Naive thymus-derived CD8-positive, alpha-beta T cell (primary cell): ENCODE measurements around the gene SPRED3. TPM values are rescaled to one million over a fixed set of nuclear protein-coding genes. Genes with fewer than 3 reads are reported as not detected.

Source experiments
- ATAC-seq, 2 donors: fragments of 150-1000 bp; cut with Tn5 transposase in 1 of 2; sonication (Bioruptor Pico), chemical (Tn5 transposase) in 1 of 2; 1 replicate in 1 of 2; 2 replicates in 1 of 2; pipeline ENCODE4 v1.10.0; 2021; ENCODE audit warnings: mild to moderate bottlenecking in 2 of 2, moderate library complexity in 2 of 2
- POLR2A ChIA-PET: fragments of 350-600 bp; sonication (Branson Sonifier 250); formaldehyde crosslinking; loops from one replicate; lab custom pipeline; 2021; ENCODE audit warnings: antibody characterized with exemption; lab: Charles Lee
- DNase-seq, 10 donors: peaks; one replicate each; pipeline versions ENCODE4 v3.0.0 to v3.0.0-alpha.2; 2020 to 2022
- H3K27ac Mint-ChIP-seq, 10 donors: one replicate each; pipeline ENCODE4 v1.8.0; 2020 to 2022; ENCODE audit warnings: mild to moderate bottlenecking in 10 of 10, mixed read lengths in 10 of 10, moderate library complexity in 4 of 10, inconsistent platforms in 1 of 10
- H3K27me3 Mint-ChIP-seq, 5 donors: one replicate each; pipeline ENCODE4 v1.8.0; 2021 to 2022; ENCODE audit warnings: mixed read lengths in 5 of 5
- H3K36me3 Mint-ChIP-seq, 3 donors: one replicate each; pipeline ENCODE4 v1.8.0; 2020 to 2022; ENCODE audit warnings: mixed read lengths in 3 of 3, mild to moderate bottlenecking in 2 of 3, inconsistent platforms in 1 of 3
- H3K4me1 Mint-ChIP-seq, 4 donors: one replicate each; pipeline ENCODE4 v1.8.0; 2021 to 2022; ENCODE audit warnings: mixed read lengths in 4 of 4
- H3K4me3 Mint-ChIP-seq, 10 donors: one replicate each; pipeline ENCODE4 v1.8.0; 2020 to 2022; ENCODE audit warnings: mild to moderate bottlenecking in 10 of 10, mixed read lengths in 10 of 10, moderate library complexity in 6 of 10, inconsistent platforms in 1 of 10
- H3K9me3 Mint-ChIP-seq, 9 donors: one replicate each; pipeline ENCODE4 v1.8.0; 2020 to 2022; ENCODE audit warnings: mixed read lengths in 9 of 9, mild to moderate bottlenecking in 3 of 9, inconsistent platforms in 1 of 9, moderate library complexity in 1 of 9
- polyA plus RNA-seq, 3 donors: library from polyadenylated mRNA; unstranded; fragments of 300-500 nt; fragmentation: Illumina TruSeq; gene quantifications; one replicate each; pipeline ENCODE4 v1.2.3, GENCODE V29; 2021
- total RNA-seq, 8 experiments: library from RNA in 2 of 8; stranded (reverse) in 2 of 8; gene quantifications; one replicate each; pipeline ENCODE4 v1.2.3 and lab custom pipeline; 2021 to 2026

The SPRED3 gene
- total and polyA plus RNA-seq, 5 experiments from 2014 or later: 0.02 to 2.6 (median 0.97) TPM; not detected in 1

DNA sequence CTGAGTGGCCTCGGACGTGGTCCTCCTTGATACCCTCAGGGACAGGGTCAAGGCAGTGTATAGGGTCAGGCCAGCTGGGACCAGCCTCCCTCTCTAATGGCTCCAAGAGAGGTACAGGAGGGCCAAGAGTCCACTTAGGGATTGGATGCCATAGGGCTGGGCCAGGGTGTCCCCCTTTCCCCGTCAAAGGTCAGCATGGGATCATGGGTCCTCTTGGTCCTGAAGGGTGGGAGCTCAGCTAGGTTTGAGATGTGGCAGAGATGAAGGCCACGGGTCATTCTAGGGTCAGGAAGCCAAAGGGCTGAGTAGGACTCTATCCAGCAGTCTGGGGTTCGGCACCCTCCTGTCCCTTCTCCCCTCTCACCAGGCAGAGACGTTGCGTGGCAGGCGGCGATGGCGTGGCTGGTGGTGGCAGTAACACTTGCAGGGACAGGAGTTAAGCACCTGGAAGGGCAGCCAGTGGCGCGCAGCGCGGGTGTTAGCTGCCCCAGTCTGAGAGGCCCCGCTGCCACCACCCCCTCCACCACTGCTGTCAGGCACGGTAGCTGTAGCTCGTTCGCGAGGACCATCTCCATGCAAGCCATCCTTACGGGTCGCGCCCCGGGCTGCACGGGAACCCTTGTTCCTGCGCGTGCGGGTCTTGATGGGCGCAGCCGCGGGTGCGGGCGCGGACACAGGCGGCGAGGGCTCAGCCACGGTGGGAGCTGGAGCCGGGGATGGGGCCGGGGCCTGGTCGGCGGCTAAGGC, 3.3 kb upstream of the SPRED3 start:
- Mint-ChIP-seq H3K4me3 (peak overlapping the region in 4 of 10 donors; percentile 15 to 57 (median 53)), H3K27ac (peak overlapping the region in 2 of 10 donors; percentile 62 to 78), H3K4me1 (peaks cover 11 to 23% (median 22%) of the 10 kb centered on the region in 4 donors), H3K27me3 (peaks cover 10 to 52% (median 27%) of the 10 kb centered on the region in 5 donors), H3K9me3 (no peaks in the 10 kb centered on the region), H3K36me3 (peaks cover 0 to 62% (median 42%) of the 10 kb centered on the region in 3 donors)
- no peak for ATAC-seq
- DNase-seq: no peak
- POLR2A ChIA-PET: interaction anchor here (0.6 to 1.7 kb wide), 3 partner anchors 11 to 445 kb away, joined by 3 to 4 read pairs (median 3); partner anchors contain the start of genes FAM98C and PSMD8

GRCh38 chr19:38385804-38386257, 2.7 kb upstream of the SPRED3 start:
- Mint-ChIP-seq H3K9me3 (no peaks in the 10 kb centered on the region), H3K27me3 (peaks cover 10 to 53% (median 27%) of the 10 kb centered on the region in 5 donors), H3K36me3 (peaks cover 0 to 56% (median 37%) of the 10 kb centered on the region in 3 donors), H3K27ac (no peak overlapping the region), H3K4me1 (peaks cover 11 to 23% (median 21%) of the 10 kb centered on the region in 4 donors), H3K4me3 (peak overlapping the region in 2 of 10 donors; percentile 2 to 57)
- POLR2A ChIA-PET: interaction anchor here (0.6 to 1.7 kb wide), 2 partner anchors 11 to 445 kb away, joined by 3 to 4 read pairs; partner anchors contain the start of gene PSMD8
- no peak for ATAC-seq
- no peak for DNase-seq

- Mint-ChIP-seq H3K27me3 (peaks cover 10 to 54% (median 27%) of the 10 kb centered on the region in 5 donors), H3K4me1 (peaks cover 11 to 23% (median 21%) of the 10 kb centered on the region in 4 donors), H3K9me3 (no peaks in the 10 kb centered on the region), H3K27ac (no peak overlapping the region), H3K36me3 (peaks cover 0 to 50% (median 32%) of the 10 kb centered on the region in 3 donors), H3K4me3 (peak overlapping the region in 2 of 10 donors; percentile 2 to 57)
- DNase-seq (no peak), ATAC-seq (no peak)
- POLR2A ChIA-PET: interaction anchor here (0.6 kb wide), 1 partner anchor 80 kb away, joined by 5 read pairs; no protein-coding TSS in a partner anchor
Measured at GRCh38 chr19:38386300-38386970, 2.1 kb upstream of the SPRED3 start.

DNA sequence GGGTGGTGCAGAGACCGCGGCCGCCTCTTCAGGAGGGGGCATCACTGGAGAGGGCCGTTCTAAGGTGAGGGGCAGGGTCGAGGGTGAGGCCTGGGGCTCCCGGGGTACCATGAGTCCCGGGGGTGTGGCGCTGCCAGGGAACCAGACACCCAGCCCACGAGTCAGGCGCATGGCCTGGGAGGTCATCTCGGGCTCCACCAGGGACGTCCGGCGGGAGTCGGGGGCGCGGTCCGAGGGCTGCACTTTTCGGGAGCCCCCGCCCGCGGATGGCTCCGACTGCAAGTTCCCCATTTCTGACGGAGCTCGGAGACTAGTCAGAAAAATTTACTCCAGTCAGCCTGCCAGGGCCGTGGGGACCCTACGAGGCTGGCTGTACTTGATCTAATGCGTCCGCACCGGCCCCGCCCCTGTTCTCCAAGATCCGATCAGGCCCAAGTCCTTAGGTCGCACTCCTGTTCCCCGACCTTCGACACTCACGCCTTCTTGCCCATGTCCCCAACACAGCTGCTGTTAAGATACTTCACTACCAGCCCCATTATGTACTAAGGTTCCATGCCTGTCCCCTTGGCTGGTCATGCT, 1.4 kb upstream of the SPRED3 start:
- DNase-seq (no peak), ATAC-seq (no peak)
- peaks cover 11 to 23% (median 21%) of the 10 kb centered on the region in 4 donors for H3K4me1 Mint-ChIP-seq
- H3K9me3 Mint-ChIP-seq: no peaks in the 10 kb centered on the region
- POLR2A ChIA-PET: interaction anchor here (0.6 to 6.4 kb wide), 6 partner anchors 9 to 231 kb away, joined by 3 to 48 read pairs (median 4); partner anchors contain the start of genes EIF3K, FAM98C and PSMD8
- H3K27me3 Mint-ChIP-seq: peaks cover 10 to 51% (median 27%) of the 10 kb centered on the region in 5 donors
- H3K27ac Mint-ChIP-seq: peak overlapping the region in 6 of 10 donors; percentile 40 to 83 (median 68)
- peak overlapping the region; percentile 81 to 97 (median 88) for H3K4me3 Mint-ChIP-seq
- H3K36me3 Mint-ChIP-seq: peaks cover 0 to 44% (median 26%) of the 10 kb centered on the region in 3 donors

- POLR2A ChIA-PET: interaction anchor here (0.7 to 6.4 kb wide), 7 partner anchors 9 to 231 kb away, joined by 3 to 48 read pairs (median 3); partner anchors contain the start of genes EIF3K, FAM98C and PSMD8
- peak within 1 kb of the TSS; percentile 20 to 95 (median 82) for H3K27ac Mint-ChIP-seq
- no peaks in the 10 kb centered on the region for H3K9me3 Mint-ChIP-seq
- ATAC-seq (peak; percentile 74 to 75), DNase-seq (peak; percentile 55 to 85 (median 72))
- H3K4me3 Mint-ChIP-seq: peak within 1 kb of the TSS; percentile 81 to 97 (median 92)
- peaks cover 0 to 37% (median 19%) of the 10 kb centered on the region in 3 donors for H3K36me3 Mint-ChIP-seq
- H3K4me1 Mint-ChIP-seq: peaks cover 11 to 23% (median 21%) of the 10 kb centered on the region in 4 donors
- peaks cover 10 to 44% (median 27%) of the 10 kb centered on the region in 5 donors for H3K27me3 Mint-ChIP-seq
Measured at GRCh38 chr19:38387550-38388348, 748 bp upstream of the SPRED3 start, which contains the start of gene GGN. Gene GGN (minus strand): TSS chr19:38388034. CDS start chr19:38387261, 773 bp downstream.

DNA sequence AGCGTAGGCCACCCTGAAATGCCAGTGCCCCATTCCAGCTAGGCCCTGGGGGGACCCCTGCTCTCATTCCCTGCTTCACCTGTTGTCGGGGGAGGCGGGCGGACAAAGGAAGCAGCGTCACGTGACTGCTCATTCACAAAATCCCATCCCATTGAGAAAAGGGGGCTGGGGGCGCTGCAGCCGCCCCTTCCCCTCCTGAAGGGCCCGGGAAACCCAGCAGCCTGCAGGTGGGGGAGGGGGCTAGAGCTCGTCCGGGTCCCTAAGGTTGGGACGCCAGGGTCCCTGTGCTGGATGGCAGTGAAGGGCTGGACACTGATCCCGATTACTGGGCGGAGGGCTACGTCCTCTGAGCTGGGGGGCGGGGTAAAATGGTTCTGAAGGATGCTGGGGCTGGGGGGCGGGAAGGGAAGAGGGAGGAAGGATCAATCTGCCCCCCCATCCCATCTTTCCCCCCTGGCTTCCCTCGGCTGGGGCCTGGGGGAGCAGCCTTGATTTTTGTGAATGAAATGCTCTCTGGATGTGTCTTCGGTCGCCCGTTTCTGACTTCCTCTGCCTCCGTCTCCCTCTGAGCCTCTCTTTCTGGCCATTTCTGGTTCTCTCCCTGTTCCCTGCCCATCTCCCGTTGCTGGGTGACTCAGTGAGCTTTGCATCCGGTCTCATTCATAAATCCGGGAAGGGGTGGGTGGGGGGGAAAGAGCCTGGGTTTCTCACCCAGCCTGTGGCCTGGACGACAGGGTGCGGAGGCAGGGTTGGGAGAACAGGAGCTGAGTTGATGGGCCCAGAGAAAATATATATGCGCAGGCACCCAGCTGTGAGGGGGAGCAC, 816 bp downstream of the SPRED3 start:
- Mint-ChIP-seq H3K4me3 (peak overlapping the region; percentile 19 to 82 (median 70)), H3K36me3 (peaks cover 0 to 22% (median 4%) of the 10 kb centered on the region in 3 donors), H3K9me3 (no peaks in the 10 kb centered on the region), H3K27me3 (peaks cover 10 to 34% (median 24%) of the 10 kb centered on the region in 5 donors), H3K4me1 (peaks cover 15 to 29% (median 26%) of the 10 kb centered on the region in 4 donors), H3K27ac (peak overlapping the region in 1 of 10 donors; percentile 43)
- no peak for DNase-seq
- no peak for ATAC-seq
- POLR2A ChIA-PET: interaction anchor here (3.7 to 6.4 kb wide), 2 partner anchors 13 to 14 kb away, joined by 19 to 48 read pairs; partner anchors contain the start of genes FAM98C and PSMD8

DNA sequence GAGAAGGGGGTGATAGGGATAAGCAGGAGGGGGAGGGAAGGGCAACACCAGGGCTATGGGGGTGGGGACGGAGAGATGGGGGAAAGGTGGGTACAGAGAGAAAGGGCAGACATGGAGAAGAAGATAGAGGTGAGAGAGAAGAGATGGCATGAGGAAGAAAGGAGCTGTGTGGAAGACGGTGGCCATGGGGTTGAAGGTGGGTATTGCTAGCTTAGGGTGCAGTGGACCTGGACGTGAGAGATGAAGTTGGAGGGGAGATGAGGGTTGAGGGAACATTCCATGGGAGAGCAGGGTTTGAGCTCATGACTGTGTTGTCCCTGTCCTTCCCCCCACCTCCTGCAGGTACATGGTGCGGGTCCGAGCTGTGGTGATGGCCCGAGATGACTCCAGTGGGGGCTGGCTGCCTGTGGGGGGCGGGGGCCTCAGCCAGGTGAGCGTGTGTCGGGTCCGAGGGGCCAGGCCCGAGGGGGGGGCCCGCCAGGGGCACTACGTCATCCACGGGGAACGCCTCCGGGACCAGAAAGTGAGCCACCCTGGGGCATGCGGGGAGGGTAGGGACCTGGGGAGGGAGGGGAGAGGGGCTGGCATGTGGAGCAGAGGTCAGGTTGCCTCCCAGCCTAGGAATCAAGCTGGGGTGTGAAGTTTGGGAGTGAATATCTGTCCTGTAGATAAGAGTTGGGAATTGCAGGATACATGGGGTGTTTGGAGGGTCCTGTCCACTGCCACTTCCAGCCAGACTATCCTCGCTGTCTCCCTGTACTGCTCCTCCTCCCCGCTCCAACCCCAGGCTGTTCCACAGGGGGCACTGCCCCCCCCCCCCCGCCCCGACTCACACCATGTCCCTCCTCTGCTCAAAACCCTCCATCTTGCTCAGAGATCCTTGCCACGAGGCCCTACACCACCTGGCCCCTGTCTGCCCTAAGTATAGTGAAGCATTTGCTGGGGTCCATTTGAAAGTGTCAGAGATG, 1.7 kb downstream of the SPRED3 start:
- no peak for ATAC-seq
- POLR2A ChIA-PET: interaction anchor here (0.6 to 6.4 kb wide), 3 partner anchors 13 to 72 kb away, joined by 3 to 48 read pairs (median 19); partner anchors contain the start of genes FAM98C and PSMD8
- peaks cover 0 to 12% (median 2%) of the 10 kb centered on the region in 3 donors for H3K36me3 Mint-ChIP-seq
- H3K4me3 Mint-ChIP-seq: peak overlapping the region in 7 of 10 donors; percentile 3 to 82 (median 50)
- peak overlapping the region in 3 of 10 donors; percentile 11 to 28 (median 20) for H3K27ac Mint-ChIP-seq
- peaks cover 17 to 34% (median 28%) of the 10 kb centered on the region in 4 donors for H3K4me1 Mint-ChIP-seq
- H3K9me3 Mint-ChIP-seq: no peaks in the 10 kb centered on the region
- H3K27me3 Mint-ChIP-seq: peaks cover 10 to 27% (median 15%) of the 10 kb centered on the region in 5 donors
- DNase-seq: no peak

- Mint-ChIP-seq H3K9me3 (no peaks in the 10 kb centered on the region), H3K36me3 (peaks cover 0 to 6% (median 2%) of the 10 kb centered on the region in 3 donors), H3K4me1 (peaks cover 20 to 40% (median 35%) of the 10 kb centered on the region in 4 donors), H3K4me3 (no peak overlapping the region), H3K27me3 (peaks cover 10 to 27% (median 15%) of the 10 kb centered on the region in 5 donors), H3K27ac (no peak overlapping the region)
- POLR2A ChIA-PET: interaction anchor here (3.2 to 6.4 kb wide), 2 partner anchors 11 to 16 kb away, joined by 17 to 48 read pairs; partner anchors contain the start of genes FAM98C and PSMD8
- ATAC-seq: no peak
- no peak for DNase-seq
Measured at GRCh38 chr19:38391911-38392464, 3.5 kb downstream of the SPRED3 start.

- POLR2A ChIA-PET: interaction anchor here (3.2 to 6.4 kb wide), 2 partner anchors 10 to 17 kb away, joined by 17 to 48 read pairs; partner anchors contain the start of genes FAM98C and PSMD8
- H3K27ac Mint-ChIP-seq: no peak overlapping the region
- H3K27me3 Mint-ChIP-seq: peaks cover 7 to 27% (median 9%) of the 10 kb centered on the region in 5 donors
- DNase-seq (no peak), ATAC-seq (no peak)
- H3K4me1 Mint-ChIP-seq: peaks cover 15 to 33% (median 28%) of the 10 kb centered on the region in 4 donors
- peaks cover 0 to 2% (median 0%) of the 10 kb centered on the region in 3 donors for H3K36me3 Mint-ChIP-seq
- peak overlapping the region in 1 of 10 donors; percentile 4 for H3K4me3 Mint-ChIP-seq
- no peaks in the 10 kb centered on the region for H3K9me3 Mint-ChIP-seq
Measured at GRCh38 chr19:38392707-38393308, 4.3 kb downstream of the SPRED3 start.
